GM21381 (cell line): ENCODE data around the gene SBK2.
"Not testable (repeated sequence)": the region's sequence is repeated elsewhere in the genome, so short reads cannot be mapped to it uniquely, and the experiment has no call there.

Experiments
- ATAC-seq: cut with Tn5 transposase; IDR thresholded peaks from one replicate; pipeline ENCODE4 v1.9.1; 2021; ENCODE audit warnings: mild to moderate bottlenecking, moderate library complexity; ENCODE audit not compliant: unreplicated experiment

The SBK2 gene

DNA sequence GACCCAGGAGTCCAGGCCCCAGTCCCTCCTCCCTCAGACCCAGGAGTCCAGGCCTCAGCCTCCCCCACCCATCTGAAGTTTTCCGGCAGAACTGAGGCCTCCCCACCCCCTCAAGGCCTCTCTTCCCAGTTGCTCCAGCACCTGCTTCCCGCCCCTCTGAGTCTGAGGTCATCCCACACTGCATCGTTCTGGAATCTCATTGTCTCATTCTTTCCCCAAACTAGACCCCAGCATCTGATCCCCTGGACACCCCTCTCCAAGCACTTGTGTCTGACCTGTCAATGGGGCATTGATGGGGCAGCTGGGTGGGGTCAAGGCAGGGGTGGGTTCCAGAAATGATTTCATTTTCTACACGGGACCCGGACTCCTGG lies 793 bp upstream of the SBK2 start:
- ATAC-seq = no peak

- no peak for ATAC-seq
Measured at GRCh38 chr19:55536366-55536765, 567 bp downstream of the SBK2 start.

DNA sequence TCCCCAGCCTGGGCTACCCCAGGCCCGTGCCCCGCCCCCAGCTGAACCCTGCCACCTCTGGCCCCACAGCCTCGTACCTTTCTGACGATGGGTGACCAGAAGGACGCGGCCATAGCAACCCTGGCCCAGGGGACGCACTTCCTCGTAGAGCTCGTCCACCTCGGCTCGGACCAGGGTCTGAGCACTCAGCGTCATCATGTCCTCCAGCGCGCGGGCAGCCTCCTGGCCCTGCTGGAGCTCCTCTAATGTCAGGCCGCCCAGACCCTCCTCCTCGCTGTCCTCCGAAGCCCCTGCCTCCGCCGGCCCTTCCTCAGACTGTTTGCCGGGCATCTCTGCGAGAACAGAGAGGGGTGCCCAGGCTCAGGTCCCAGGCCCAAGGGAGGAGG lies 975 bp downstream of the SBK2 start:
- ATAC-seq = no peak

- no peak for ATAC-seq
Measured at GRCh38 chr19:55535173-55535964, 1.6 kb downstream of the SBK2 start.

GRCh38 chr19:55534280-55534679 lies 2.7 kb downstream of the SBK2 start:
- ATAC-seq = not testable (repeated sequence)

DNA sequence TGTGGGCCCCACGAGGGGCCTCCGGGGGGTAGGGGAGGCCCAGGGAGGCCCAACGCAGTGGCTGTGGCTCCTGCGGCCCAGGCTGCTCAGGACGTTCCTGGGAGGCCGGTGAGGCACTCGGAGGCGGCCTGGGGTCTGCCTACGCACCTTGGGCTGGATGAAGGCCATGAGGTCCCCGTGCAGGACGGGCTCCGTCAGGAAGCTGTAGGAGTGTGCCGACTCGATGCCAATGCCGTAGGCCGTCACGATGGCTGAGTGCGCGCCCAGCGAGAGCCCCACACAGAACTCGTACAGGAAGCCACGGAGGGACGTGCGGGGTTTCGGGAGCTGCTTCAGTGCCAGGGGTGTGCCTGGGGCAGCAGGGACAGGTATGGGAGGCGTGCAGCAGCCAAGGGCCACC lies 5.9 kb downstream of the SBK2 start:
- ATAC-seq = no peak

GRCh38 chr19:55529636-55530234 lies 7.2 kb downstream of the SBK2 start:
- no peak for ATAC-seq

GRCh38 chr19:55528030-55528803 lies 8.7 kb downstream of the SBK2 start:
- no peak for ATAC-seq

DNA sequence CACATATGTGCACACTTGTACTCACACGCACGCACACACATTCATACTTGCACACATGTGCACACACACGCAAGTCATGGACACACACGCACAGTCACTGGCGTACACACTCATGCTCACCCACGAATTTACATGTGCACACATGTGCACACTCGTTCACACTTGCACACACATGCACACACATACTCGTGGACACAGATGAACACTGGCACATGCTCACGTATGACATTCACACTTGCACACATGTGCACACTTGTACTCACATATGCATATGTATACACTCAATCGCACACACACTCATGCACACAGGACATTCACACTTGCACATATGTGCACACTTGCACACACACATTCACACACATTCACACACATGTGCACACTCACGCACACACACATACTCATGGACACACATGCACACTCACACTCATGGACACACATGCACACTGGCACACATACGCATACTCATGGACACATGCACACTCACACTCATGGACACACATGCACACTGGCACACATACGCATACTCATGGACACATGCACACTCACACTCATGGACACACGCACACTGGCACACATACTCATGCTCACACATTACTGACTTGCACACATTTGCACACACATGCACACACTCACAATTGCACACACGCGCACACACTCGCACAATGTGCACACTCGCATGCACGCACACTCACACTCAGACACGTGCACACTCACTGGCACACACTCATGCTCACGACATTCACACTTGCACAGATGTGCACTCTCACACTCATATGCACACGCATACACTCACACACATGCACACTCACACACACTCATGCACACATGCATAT lies 9.5 kb downstream of the SBK2 start:
- no peak for ATAC-seq

DNA sequence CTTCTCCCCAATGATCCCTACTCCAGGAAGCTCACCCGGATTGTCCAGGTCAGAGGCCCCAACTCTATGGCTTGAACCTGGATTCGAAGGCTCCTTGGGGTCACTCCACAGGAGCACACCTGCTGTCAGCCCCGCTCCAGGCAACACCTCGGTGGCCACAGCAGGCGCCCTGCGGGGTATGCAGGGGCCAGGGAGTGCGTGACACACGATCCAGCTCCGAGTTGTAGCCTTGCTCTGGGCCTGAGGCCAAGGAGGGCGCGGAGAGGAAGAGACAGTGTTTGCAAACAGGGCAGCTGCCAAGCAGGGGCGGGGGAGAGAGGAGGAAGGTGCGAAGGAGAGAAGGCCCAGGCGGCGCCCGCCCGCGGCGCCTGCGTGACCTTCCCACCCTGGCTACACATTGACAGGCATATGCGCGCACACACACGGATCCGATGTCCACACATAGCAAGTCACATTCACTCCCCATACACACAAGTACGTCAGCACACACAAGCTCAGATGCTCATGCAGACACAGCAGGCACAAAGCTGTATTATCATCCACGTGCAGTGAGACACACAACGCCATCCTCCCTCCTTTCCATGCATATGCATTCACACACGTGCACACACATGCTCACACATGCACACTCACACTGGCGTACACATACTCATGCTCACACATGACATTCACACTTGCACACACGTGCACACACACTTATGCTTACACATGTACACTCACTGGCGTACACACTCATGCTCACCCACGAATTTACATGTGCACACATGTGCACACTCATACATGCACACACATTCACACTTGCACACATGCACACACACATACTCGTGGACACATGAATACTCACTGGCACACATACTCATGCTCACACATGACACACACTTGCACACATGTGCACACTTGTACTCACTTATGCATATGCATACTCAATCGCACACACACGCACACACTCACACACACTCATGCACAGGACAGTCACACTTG lies 10.4 kb downstream of the SBK2 start:
- no peak for ATAC-seq

- no peak for ATAC-seq
Measured at GRCh38 chr19:55525289-55526101, 11.4 kb downstream of the SBK2 start.

DNA sequence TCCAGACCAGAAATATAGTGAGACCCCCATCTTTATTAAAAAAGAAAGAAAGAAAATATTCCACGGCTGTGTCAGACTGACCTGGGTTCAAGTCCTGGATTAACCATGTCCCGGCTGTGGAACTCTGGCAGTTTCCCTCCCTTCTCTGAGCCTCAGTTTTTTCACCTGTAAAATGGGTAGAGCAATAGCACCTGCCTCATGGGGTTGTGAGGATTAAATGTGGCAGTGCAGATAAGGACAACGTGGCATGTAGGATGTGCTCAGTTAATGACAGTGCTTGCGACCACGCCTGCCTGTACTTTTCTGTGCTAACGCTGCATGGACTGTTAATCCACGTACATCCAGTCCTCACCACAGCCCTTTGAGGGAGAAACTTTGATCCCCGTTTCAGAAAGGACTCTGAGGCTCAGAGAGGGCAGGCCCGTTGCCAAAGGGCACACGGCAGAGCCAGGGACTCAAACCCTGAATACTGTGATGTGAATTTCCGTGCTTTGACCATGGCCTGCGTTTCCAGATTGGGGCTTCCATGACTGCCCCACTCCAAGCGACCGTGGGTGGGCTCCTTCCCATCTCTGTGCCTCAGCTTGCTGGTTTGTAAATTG lies 16.1 kb downstream of the SBK2 start:
- ATAC-seq = no peak

- no peak for ATAC-seq
Measured at GRCh38 chr19:55519451-55520311, 17.3 kb downstream of the SBK2 start.

DNA sequence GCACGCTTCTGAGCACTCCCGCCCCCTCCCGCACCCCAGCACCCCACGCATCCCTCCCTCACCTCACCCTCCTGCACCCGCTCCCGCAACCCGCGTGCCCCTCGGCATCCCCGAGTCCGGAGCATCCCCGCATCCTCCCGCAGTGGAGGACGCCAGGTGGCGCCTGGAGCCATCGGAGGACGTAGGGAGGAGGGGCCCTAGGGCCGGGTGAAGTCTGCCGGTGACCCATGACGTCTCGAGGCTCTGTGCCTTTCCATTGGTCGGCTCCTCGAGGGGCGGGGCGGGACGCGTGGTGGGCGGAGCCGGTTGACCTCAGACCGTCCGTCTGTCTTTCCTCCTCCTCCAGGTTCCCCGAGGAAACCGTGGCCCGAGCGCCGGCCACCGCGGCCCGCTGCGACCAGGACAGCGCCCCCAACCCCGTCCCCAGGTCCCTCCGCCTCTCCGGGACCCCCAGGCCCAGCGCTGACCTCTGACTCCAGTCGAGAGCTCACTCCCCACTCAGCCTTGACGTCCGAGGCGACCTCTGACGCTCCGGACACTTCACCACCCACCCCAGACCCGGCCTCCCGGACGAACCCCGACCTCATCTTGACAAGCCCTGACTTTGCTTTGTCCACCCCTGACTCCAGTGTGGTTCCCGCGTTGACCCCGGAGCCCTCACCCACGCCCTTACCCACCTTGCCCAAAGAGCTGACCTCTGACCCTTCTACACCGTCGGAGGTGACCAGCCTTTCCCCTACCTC lies 19.9 kb downstream of the SBK2 start:
- ATAC-seq = peak; percentile 99

DNA sequence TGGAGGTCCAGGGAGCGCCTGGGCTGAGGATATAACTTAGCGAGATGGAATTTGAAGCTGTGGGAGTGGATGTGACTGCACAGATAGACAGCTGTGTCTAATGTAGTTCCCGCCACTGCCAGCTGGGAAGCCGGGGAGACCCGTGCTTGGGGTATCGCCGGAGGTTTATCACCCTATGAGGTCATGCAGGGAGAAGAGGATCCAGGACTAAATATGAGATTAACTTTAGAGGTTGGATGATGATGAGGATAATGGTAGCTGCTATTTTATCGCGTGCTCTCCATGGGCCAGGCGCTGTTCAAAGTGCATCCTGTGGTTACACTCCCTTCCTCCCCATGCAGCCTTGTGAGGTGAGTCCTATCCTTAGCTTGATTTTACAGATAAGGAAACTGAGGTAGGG lies 28.8 kb downstream of the SBK2 start:
- no peak for ATAC-seq

DNA sequence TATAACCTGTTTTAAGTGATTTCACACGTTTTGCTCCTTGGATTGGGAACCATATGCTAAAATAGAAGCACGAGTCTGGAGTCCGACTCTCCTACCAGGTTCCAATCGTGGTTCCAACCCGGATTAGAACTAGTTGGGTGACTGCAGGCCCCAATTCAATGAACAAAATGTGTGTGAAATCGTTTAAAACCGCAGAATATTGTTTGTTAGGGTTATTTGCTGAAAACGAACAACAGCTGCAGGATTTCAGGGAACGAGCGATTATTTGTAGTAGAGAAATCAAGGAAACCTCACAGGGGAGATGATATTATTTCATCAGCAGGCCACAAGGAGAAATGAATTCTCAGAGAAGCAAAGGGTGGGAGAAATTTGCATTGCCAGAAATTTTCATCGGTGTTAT lies 32.0 kb downstream of the SBK2 start:
- ATAC-seq = no peak

DNA sequence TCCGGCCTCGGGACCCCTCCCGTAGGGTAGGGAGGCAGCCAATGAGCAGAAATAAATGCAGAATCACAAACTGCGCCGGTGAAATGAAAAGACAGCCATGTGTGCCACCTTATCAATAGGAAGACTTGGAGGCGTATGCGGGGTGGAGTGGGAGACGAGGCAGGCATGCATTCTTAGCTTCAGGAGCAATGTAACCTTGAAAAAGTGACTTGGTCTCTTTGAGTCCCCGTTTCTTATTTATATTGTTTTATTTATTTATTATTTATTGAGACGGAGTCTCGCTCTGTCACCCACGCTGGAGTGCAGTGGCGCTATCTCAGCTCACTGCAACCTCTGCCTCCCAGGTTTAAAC lies 32.7 kb downstream of the SBK2 start:
- ATAC-seq = peak; percentile 15
